Left renal cortex interstitium (tissue), 4 donors: Measurements from ENCODE around the gene INPP5D. TPM values are rescaled to one million over a fixed set of nuclear protein-coding genes. Genes with fewer than 3 reads are reported as not detected.
"Not testable (repeated sequence)": the region's sequence is repeated elsewhere in the genome, so short reads cannot be mapped to it uniquely, and the experiment has no call there.

Experiments used
- DNase-seq, 4 donors: peaks; one replicate each; pipeline ENCODE4 v3.0.0-alpha.2; 2013; ENCODE audit warnings: low read depth in 4 of 4, low spot score in 2 of 4, missing footprints in 1 of 4
- polyA plus RNA-seq, 4 donors: library from polyadenylated mRNA; unstranded; fragments of 120-200 nt; gene quantifications; one replicate each; pipeline ENCODE4 v1.2.1, GENCODE V29; 2013; ENCODE audit not compliant: insufficient read length in 4 of 4

Gene INPP5D
- polyA plus RNA-seq, 4 donors, result 6.1 to 8.7 (median 7.6) TPM

- DNase-seq, result no peak
Observed at GRCh38 chr2:233164967-233165366, 104.8 kb downstream of the INPP5D start.

- no peak for DNase-seq
Observed at GRCh38 chr2:233165543-233165894, 105.4 kb downstream of the INPP5D start.

- DNase-seq, result no peak
Observed at GRCh38 chr2:233165895-233166661, 105.9 kb downstream of the INPP5D start.

- DNase-seq, result no peak
Observed at GRCh38 chr2:233168445-233168844, 108.3 kb downstream of the INPP5D start.

GRCh38 chr2:233168919-233169318 is 108.8 kb downstream of the INPP5D start:
- DNase-seq, result no peak

GRCh38 chr2:233171344-233171743 is 111.2 kb downstream of the INPP5D start:
- DNase-seq, result no peak

GRCh38 chr2:233173115-233173514 is 113.0 kb downstream of the INPP5D start:
- no peak for DNase-seq

- DNase-seq, result no peak
Observed at GRCh38 chr2:233174137-233174536, 114.0 kb downstream of the INPP5D start.

GRCh38 chr2:233178994-233179847 is 119.1 kb downstream of the INPP5D start:
- no peak for DNase-seq

- DNase-seq, result no peak
Observed at GRCh38 chr2:233179848-233180366, 119.8 kb downstream of the INPP5D start.

- DNase-seq, result no peak
Observed at GRCh38 chr2:233183869-233184418, 123.8 kb downstream of the INPP5D start.

- DNase-seq, result no peak
Observed at GRCh38 chr2:233184669-233185068, 124.5 kb downstream of the INPP5D start.

- DNase-seq, result no peak
Observed at GRCh38 chr2:233185330-233185729, 125.2 kb downstream of the INPP5D start.

GRCh38 chr2:233185963-233186362 is 125.8 kb downstream of the INPP5D start:
- DNase-seq, result no peak

GRCh38 chr2:233186851-233187250 is 126.7 kb downstream of the INPP5D start:
- no peak for DNase-seq

- no peak for DNase-seq
Observed at GRCh38 chr2:233189025-233189424, 128.9 kb downstream of the INPP5D start.

GRCh38 chr2:233191016-233191415 is 130.9 kb downstream of the INPP5D start:
- DNase-seq, result not testable (repeated sequence)

GRCh38 chr2:233193738-233194137 is 133.6 kb downstream of the INPP5D start:
- no peak for DNase-seq

GRCh38 chr2:233195027-233195426 is 134.9 kb downstream of the INPP5D start:
- no peak for DNase-seq

- DNase-seq, result no peak
Observed at GRCh38 chr2:233197022-233197421, 136.9 kb downstream of the INPP5D start.

- DNase-seq, result no peak
Observed at GRCh38 chr2:233198026-233198425, 137.9 kb downstream of the INPP5D start.
